Measurements from ENCODE around the gene PDE9A. TPM values are rescaled to one million over a fixed set of nuclear protein-coding genes. Genes with fewer than 3 reads are reported as not detected.

The PDE9A gene
- polyA plus RNA-seq, 2 of the 4 experiments (the other 2 are of a cell fraction) = 1.3 to 3.1 TPM

- POLR2A ChIA-PET = no interaction called here
- FAIRE-seq = no peak
Observed at GRCh38 chr21:42609811-42610210, 43.6 kb upstream of the PDE9A start.

GRCh38 chr21:42611852-42612251 is 41.6 kb upstream of the PDE9A start:
- no peak for ATAC-seq
- ChIA-PET CTCF (no interaction called here), POLR2A (no interaction called here)
- H3K4me3 ChIP-seq = no peak overlapping the region
- no peak overlapping the region for H3K4me2 ChIP-seq
- TF ChIP-seq USF2 (IDR thresholded peaks at IDR 0.05) = no peak
- no peak for TF ChIP-seq GATA3 (IDR thresholded peaks at IDR 0.05; ENCODE audit: borderline replicate concordance)
- TF ChIP-seq CBX2 (IDR thresholded peaks at IDR 0.05; ENCODE audit: borderline replicate concordance, low read depth) = no peak
- TF ChIP-seq ZC3H11A (IDR thresholded peaks at IDR 0.05) = no peak
- no peak for TF ChIP-seq FOXS1 (CRISPR knock-in tag; IDR thresholded peaks at IDR 0.05)
- TF ChIP-seq RARB (CRISPR knock-in tag; IDR thresholded peaks at IDR 0.05) = no peak
- TF ChIP-seq ZNF302 (CRISPR knock-in tag; IDR thresholded peaks at IDR 0.05) = no peak
- TF ChIP-seq HOXB13 (CRISPR knock-in tag; IDR thresholded peaks at IDR 0.05; ENCODE audit: low read depth) = no peak
- TF ChIP-seq PHF8 (IDR thresholded peaks at IDR 0.05; ENCODE audit: borderline replicate concordance, low read depth) = no peak
- TF ChIP-seq BCL3 (IDR thresholded peaks at IDR 0.05) = no peak
- no peak for TF ChIP-seq ELK1 (IDR thresholded peaks at IDR 0.05; ENCODE audit: low read depth, low read length)
- TF ChIP-seq HMGXB4 (CRISPR knock-in tag; IDR thresholded peaks at IDR 0.05; ENCODE audit: borderline replicate concordance) = no peak
- TF ChIP-seq NFE2L2 (conservative IDR thresholded peaks at IDR 0.05; ENCODE audit: low read length) = no peak
- TF ChIP-seq NR3C1 (IDR thresholded peaks at IDR 0.05) = no peak
- no peaks in the 10 kb centered on the region for H3K9me3 ChIP-seq
- WGBS (ENCODE audit: missing lambda C conversion rate) = 49% methylated on average over 3 of the region's 3 CpGs
- no peak for FAIRE-seq
- H3K27ac ChIP-seq = no peak overlapping the region
- no peak for DNase-seq (ENCODE audit: low read depth in 1 of 2, low spot score in 1 of 2)
- peaks cover 6% of the 10 kb centered on the region; the same call in 1 of the 3 replicates for H3K4me1 ChIP-seq

More at GRCh38 chr21:42609811-42610210, 43.6 kb upstream of the PDE9A start:
- no peaks in the 10 kb centered on the region for H3K9me3 ChIP-seq
- WGBS (ENCODE audit: missing lambda C conversion rate) = 50% methylated on average over 1 of the region's 2 CpGs
- H3K4me2 ChIP-seq = no peak overlapping the region
- no peak overlapping the region for H3K4me3 ChIP-seq
- no peak overlapping the region for H3K27ac ChIP-seq
- TF ChIP-seq EHMT2 (IDR thresholded peaks at IDR 0.05; ENCODE audit: low read depth) (no peak), USF2 (IDR thresholded peaks at IDR 0.05) (peak; percentile 80)
- no peaks in the 10 kb centered on the region; the same call in 2 of the 3 replicates for H3K4me1 ChIP-seq
- ATAC-seq (no peak), DNase-seq (ENCODE audit: low read depth in 1 of 2, low spot score in 1 of 2) (no peak)
- CTCF ChIA-PET = no interaction called here

- Histone ChIP-seq H3K4me2 (no peak overlapping the region), H3K27ac (no peak overlapping the region), H3K9me3 (no peaks in the 10 kb centered on the region), H3K4me1 (peaks cover 6% of the 10 kb centered on the region; the same call in 1 of the 3 replicates), H3K4me3 (no peak overlapping the region)
- TF ChIP-seq NR3C1 (IDR thresholded peaks at IDR 0.05) (no peak), NFE2L2 (conservative IDR thresholded peaks at IDR 0.05; ENCODE audit: low read length) (no peak), USF2 (IDR thresholded peaks at IDR 0.05) (no peak), POLR2A (IDR thresholded peaks at IDR 0.05; ENCODE audit: low read length) (no peak), BHLHE40 (IDR thresholded peaks at IDR 0.05; ENCODE audit: low read depth, low read length) (no peak), HMGXB4 (CRISPR knock-in tag; IDR thresholded peaks at IDR 0.05; ENCODE audit: borderline replicate concordance) (no peak), ZC3H11A (IDR thresholded peaks at IDR 0.05) (no peak), HOXB5 (CRISPR knock-in tag; IDR thresholded peaks at IDR 0.05) (no peak), PBX3 (IDR thresholded peaks at IDR 0.05) (no peak), PHF8 (IDR thresholded peaks at IDR 0.05; ENCODE audit: borderline replicate concordance, low read depth) (no peak), RNF2 (IDR thresholded peaks at IDR 0.05; ENCODE audit: borderline replicate concordance, low read depth) (no peak)
- CTCF ChIA-PET = interaction anchor here (0.7 kb wide), 1 partner anchor 112 kb away, joined by 3 read pairs; no protein-coding TSS in a partner anchor
- WGBS (ENCODE audit: missing lambda C conversion rate) = 69% methylated on average over 1 of the region's 1 CpG
- no peak for ATAC-seq
- DNase-seq (ENCODE audit: low read depth in 1 of 2, low spot score in 1 of 2) = no peak
- FAIRE-seq = no peak
- POLR2A ChIA-PET = no interaction called here
Observed at GRCh38 chr21:42612390-42612789, 41.0 kb upstream of the PDE9A start.

Measured in A549 (cell line).